GM10248 (cell line): ENCODE results near the gene DEGS1.

ENCODE experiments used
- CTCF ChIA-PET: fragments of 300-600 bp; sonication (Branson Sonifier 250); formaldehyde crosslinking; extraction: SDS; loops from one replicate; lab custom pipeline; 2021; ENCODE audit warnings: antibody characterized with exemption; lab: Yijun Ruan, JAX
- POLR2A ChIA-PET: fragments of 350-650 bp; sonication (Branson Sonifier 250); formaldehyde crosslinking; extraction: SDS; loops from one replicate; lab custom pipeline; 2020; ENCODE audit warnings: antibody characterized with exemption; lab: Yijun Ruan, JAX
- DNase-seq: peaks from one replicate; pipeline ENCODE4 v3.0.0; 2012; ENCODE audit errors: extremely low spot score
- CTCF ChIP-seq: IDR thresholded peaks from 2 replicates; pipeline ENCODE4 v1.5.1; 2012; ENCODE audit warnings: mild to moderate bottlenecking, low read depth; ENCODE audit errors: extremely low read depth, missing control alignments, control extremely low read depth

The DEGS1 gene

GRCh38 chr1:224182866-224183590 lies at the start of gene DEGS1:
Gene DEGS1, plus strand, starts transcription at chr1:224183240. Its CDS starts 97 bp downstream, at chr1:224183337.
- TF ChIP-seq CTCF, result no peak
- ChIA-PET CTCF (interaction anchor here (0.8 to 1.8 kb wide), 4 partner anchors 10 to 67 kb away, joined by 3 to 9 read pairs (median 5); no protein-coding TSS in a partner anchor), POLR2A (interaction anchor here (0.6 to 1.2 kb wide), 3 partner anchors 10 to 53 kb away, joined by 6 to 9 read pairs (median 6); no protein-coding TSS in a partner anchor)
- DNase-seq, result peak; percentile 92

- ChIA-PET CTCF (no interaction called here), POLR2A (no interaction called here)
- no peak for DNase-seq
- no peak for TF ChIP-seq CTCF
Measured at GRCh38 chr1:224133741-224134299, 49.2 kb upstream of the DEGS1 start.

- no peak for TF ChIP-seq CTCF
- DNase-seq, result peak; percentile 11
- POLR2A ChIA-PET, result interaction anchor here (0.6 kb wide), 1 partner anchor 289 kb away, joined by 3 read pairs; no protein-coding TSS in a partner anchor
- CTCF ChIA-PET, result interaction anchor here (1.0 to 2.8 kb wide), 3 partner anchors 8 to 25 kb away, joined by 3 to 10 read pairs (median 5); no protein-coding TSS in a partner anchor
Measured at GRCh38 chr1:224137518-224137917, 45.5 kb upstream of the DEGS1 start.

GRCh38 chr1:224138198-224138597 lies 44.8 kb upstream of the DEGS1 start:
- DNase-seq, result no peak
- TF ChIP-seq CTCF, result no peak
- CTCF ChIA-PET, result interaction anchor here (0.7 to 2.8 kb wide), 5 partner anchors 9 to 25 kb away, joined by 3 to 10 read pairs (median 4); no protein-coding TSS in a partner anchor
- POLR2A ChIA-PET, result interaction anchor here (0.6 kb wide), 1 partner anchor 108 kb away, joined by 5 read pairs; no protein-coding TSS in a partner anchor

GRCh38 chr1:224141693-224142092 lies 41.3 kb upstream of the DEGS1 start:
- POLR2A ChIA-PET, result interaction anchor here (0.7 kb wide), 1 partner anchor 9 kb away, joined by 3 read pairs; no protein-coding TSS in a partner anchor
- no peak for TF ChIP-seq CTCF
- DNase-seq, result no peak
- CTCF ChIA-PET, result no interaction called here

GRCh38 chr1:224149709-224150108 lies 33.3 kb upstream of the DEGS1 start:
- no peak for DNase-seq
- no peak for TF ChIP-seq CTCF
- CTCF ChIA-PET, result interaction anchor here (1.5 to 5.1 kb wide), 2 partner anchors 11 to 13 kb away, joined by 3 to 17 read pairs; no protein-coding TSS in a partner anchor
- POLR2A ChIA-PET, result no interaction called here
